ENCODE results near the gene ZFP42.
"Not testable (repeated sequence)": the region's sequence is repeated elsewhere in the genome, so short reads cannot be mapped to it uniquely, and the experiment has no call there.

ZFP42 gene

GRCh38 chr4:187995322-187996207, at the start of gene ZFP42:
ZFP42 (plus strand) TSS chr4:187995771; CDS start chr4:188002808, 7,037 bp downstream.
- DNase-seq: no peak

DNA sequence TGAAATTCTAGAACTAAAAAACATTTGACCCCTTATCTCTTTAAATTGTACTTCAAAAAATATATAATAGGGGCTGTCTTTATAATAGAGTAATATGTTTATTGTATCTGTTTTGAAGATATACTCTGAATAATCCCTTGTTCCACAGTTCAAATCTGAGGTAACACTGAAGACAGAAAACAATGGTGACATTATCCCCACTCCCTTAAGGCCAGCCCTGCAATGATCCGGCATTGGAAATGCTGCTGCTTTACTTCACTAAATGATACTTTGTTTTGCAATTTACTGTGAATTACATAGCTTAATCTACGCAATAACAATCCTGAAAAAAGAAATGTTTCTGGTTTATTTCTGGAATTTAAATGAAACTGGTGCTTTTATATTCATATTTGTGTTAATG, 34.4 kb upstream of the ZFP42 start:
- no peak for DNase-seq

DNA sequence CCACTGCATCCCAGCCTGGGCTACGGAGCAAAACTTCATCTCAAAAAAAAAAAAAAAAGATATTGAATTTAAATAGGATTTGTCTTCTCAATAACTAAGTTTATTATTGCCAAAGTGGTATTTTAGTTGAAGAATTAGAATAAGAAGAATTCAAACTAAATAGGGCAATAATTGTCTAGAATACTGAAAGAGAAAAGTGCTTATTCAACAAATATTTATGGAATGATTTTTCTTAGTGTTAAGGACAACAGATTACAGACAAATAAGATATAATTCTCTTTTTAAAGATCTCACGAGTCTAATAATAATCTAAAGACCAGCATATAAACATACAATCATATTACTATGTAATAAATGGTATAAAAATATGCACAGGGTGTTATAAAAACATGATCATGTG, 33.6 kb upstream of the ZFP42 start:
- DNase-seq: no peak

DNA sequence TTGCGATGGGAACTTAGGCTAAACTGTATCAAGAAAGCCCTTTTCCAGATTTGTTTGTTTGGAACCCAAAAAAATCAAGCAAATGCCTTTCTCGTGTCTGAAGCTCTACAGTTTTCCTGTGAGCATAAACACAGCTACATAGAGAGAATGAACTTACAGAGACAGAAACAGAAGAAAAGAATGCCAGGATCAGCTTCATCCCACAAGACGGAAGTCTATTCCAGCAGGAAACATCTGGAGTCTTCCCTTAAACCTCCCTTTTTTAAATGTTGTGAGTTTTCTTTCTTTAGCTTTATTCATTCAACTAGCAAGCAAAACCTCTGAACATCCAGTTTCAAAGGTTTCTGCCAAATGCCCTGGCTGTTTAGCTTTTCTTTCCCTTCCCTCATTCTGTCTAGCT, 32.6 kb upstream of the ZFP42 start:
- DNase-seq: no peak

DNA sequence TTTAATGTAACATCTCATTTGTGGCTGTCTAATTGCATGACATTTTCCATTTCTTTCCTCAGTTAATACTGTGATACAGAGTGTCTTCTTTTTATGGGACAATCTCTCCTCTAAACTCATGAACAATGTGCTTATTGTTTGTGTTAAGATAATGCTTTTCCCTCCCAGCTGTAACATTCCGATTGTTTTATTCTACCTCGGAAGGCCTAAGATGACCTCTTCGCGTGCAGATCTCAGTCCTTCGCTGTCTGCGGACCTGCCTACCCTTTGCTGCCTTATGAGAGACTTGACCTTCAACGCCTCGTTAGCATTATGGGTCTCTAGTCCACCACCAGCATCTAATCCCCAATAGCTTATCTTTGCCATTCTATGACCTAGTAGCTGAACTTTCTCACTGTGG, 29.8 kb upstream of the ZFP42 start:
- no peak for DNase-seq

DNA sequence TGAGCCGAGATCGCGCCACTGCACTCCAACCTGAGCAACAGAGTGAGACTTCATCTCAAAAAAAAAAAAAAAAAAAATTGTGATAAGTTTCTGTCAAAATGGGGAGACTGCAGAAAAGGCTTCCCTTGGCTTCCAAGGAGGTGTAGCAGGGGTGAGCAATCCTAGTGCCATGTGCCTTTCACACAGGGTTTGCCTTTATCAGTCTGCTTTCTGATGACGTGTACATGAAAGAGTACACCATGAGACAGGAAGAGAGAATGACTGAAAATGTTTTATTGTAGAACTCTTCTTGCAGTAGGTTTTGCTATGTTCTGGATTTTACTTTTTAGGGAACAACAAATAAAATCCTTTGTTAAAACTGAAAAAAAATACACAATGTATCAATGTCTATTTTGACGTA, 23.4 kb upstream of the ZFP42 start:
- DNase-seq: no peak

DNA sequence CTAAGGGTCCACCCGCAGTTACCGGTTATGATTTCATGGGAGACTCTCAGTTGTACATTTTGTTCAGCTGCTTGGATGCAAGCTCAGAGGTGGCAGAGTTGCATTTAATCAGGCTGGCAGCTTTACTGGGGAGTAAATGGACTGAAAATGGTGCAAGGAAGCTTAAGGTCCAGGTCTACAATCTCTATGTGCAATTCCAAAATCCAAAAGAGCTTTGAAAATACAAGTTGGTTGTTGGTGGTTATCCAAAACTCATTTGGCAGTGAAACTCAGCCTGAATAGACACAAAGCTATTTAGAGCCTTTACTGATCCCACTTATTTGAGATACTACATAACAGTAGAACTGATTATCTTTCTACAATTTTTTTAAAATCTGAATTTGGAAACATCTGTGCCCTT, 11.8 kb upstream of the ZFP42 start:
- no peak for DNase-seq

DNA sequence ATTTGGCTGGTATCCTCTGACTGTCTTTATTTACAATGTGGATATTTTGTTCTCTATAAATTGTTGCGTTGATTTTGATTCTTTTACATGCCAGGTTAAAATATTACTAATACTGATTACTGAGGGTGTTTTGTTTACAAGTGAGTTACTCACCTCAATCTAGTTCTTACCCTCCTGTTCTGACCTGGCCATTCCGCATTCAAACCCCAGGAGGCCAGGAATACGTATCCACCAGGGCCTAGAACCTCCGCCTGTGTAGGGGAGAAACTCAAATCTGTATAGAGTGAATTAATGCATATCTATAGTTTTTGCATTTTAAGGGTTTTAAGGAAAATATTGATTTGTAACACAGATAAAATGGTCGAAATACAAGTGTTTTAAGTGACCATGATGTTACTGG, 2.6 kb upstream of the ZFP42 start:
- DNase-seq: no peak

DNA sequence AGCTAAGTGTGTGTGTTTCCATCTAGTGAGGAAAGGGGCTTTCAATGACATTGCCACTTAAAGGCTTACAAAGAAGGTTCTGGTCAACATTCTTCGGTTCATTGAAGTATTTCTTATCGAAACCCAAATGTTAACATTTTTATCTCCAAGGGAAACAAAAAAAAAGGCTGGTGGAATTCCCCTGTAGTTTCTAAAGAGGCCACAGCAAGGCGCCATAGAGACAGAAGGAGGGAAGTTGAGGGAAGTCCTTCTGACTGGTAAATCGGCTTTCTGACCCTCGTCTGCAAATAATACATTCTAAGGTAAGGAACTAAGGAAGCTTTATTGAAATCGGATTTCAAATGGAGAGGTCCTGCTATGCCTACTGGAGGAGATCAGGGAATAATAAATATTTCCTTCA, 1.7 kb upstream of the ZFP42 start:
- DNase-seq: no peak

DNA sequence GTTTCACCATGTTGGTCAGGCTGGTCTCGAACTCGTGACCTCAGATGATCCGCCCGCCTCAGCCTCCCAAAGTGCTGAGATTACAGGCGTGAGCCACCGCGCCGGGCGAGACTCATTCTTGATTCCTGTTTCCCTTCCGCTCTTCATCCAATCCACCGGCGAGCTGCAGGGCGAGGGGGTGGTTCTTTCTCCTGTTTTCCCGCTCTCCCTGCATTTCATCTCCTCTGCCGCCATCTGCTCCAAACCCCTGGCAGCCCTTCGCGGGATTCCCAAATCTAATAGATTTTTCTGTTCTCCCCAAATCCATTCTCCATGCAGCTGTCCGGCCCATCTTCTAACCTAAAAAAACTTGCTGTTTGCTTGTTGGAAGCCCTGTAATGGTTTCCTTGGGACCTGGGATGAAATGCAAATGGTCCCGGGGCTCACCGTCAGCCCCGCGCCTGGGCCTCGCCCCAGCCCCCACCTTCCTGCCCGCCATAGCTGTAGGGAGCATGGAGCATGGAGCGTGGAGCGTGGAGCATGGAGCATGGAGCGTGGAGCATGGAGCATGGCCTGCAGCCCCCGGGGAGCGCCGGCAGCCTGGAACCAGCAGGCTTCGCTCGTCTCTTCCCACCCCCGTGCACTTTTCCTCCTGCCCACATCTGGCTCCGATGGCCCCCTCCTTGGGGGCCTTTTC, 1.1 kb downstream of the ZFP42 start:
- no peak for DNase-seq

- not testable (repeated sequence) for DNase-seq
These were observed 2.4 kb downstream of the ZFP42 start for GRCh38 chr4:187997991-187998390.

DNA sequence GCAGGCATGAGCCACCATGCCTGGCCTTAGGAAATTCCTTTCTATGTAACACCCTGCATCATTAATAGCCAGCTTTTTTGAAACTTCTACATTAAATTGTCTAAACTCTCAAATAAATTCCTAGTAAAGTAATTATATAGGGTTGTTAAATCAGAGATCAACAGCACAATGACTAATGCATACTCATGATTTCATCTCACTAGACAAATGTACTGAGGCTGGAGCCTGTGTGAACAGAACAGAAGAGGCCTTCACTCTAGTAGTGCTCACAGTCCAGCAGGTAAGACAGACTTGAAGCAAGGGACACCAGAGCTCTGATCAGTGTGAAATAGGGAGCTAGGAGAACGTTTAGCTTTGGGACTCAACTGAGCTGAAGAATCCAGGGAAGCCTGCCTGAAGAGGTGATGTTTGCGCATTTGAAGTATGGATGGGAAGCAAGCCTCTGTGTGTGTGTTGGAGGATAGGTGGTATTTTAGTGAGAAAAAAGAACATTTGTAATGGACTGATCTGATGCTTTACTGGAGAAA, 3.9 kb downstream of the ZFP42 start:
- DNase-seq: no peak

DNA sequence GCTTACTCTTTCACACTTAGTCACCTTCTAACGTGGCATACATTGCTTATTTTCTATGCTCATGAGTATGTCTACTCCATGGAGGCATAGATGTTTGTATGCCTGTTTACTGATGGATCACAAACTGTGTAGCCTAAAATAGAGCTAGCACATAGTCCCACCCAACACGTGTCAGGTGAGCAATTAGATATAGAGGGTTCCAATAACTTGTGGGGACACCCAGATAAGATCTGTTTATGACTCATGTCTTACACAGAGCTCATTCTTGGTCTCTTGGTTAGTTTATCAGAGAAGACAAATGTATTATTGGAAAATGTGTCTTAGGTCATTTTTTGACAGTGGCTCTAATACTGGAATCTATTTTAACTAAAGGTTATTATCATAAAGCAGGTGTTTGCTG, 6.8 kb downstream of the ZFP42 start:
- DNase-seq: no peak

- no peak for DNase-seq
These were observed 7.2 kb downstream of the ZFP42 start for GRCh38 chr4:188002751-188003150.

DNA sequence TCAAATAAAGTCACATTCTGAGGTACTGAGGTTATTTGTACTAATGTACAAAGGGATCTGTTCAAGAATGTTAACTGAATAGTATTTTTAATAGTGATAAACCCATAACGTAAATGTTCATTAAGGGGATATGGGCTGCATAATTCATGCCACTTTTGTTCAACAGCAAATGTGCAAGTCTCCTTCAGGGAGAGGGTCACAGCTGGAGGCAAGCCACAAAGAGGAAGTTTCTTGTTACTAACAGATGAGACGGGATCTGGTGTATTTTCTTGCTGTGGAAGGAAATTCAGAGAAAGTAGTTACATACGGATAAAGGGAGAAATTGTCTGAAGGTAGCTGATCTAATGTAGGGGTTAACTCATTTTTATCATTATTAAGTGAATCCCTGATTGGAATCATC, 10.0 kb downstream of the ZFP42 start:
- no peak for DNase-seq

DNA sequence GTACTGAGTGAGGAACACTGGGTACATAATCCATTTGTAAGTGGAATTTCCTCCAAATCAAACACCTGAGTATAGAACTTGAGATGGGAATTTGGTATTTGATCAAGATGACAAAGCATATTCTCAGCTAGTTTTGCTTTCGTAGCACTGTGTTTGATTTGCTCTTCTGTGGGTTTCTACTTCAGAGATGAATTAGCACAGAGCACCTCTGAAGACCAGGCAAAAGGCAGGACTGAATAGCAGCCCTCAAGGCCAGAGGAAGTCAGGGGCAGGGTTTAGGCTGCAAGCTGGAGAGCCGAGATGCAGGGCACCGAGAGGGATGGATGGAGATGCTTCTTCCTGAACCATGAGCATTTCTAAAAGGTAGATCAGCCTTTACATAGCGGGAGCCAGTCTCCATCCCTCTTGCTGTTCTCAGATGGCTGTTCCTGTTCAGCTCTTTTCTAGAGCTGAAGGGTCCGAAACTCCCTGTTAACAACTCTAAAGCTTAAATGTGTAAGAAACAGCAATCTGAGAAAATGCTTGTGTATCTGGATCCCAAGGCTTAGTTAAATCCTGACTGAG, 10.8 kb downstream of the ZFP42 start:
- DNase-seq: no peak

- peak; percentile 89 for DNase-seq
These were observed 12.8 kb downstream of the ZFP42 start for GRCh38 chr4:188008377-188008776.

- no peak for DNase-seq
These were observed 16.9 kb downstream of the ZFP42 start for GRCh38 chr4:188012426-188012945.

GRCh38 chr4:188015025-188015940, 19.7 kb downstream of the ZFP42 start:
- no peak for DNase-seq

- no peak for DNase-seq
These were observed 21.2 kb downstream of the ZFP42 start for GRCh38 chr4:188016754-188017153.

DNA sequence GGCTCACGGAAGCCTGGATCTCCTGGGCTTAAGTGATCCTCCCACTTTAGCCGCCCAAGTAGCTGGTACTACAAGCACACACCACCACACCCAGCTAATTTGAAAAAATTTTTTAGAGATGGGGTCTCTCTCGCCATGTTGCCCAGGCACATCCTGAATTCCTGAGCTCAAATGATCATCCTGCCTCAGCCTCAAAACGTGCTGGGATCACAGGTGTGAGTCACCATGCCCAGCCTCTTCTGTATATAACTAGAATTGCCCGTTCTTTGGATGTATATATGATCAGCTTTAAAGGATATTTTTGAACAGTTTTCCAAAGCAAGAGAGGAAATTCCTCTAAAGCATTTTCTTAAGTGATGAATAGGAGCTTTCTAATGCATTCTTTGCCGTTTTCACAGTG, 22.7 kb downstream of the ZFP42 start:
- no peak for DNase-seq

DNA sequence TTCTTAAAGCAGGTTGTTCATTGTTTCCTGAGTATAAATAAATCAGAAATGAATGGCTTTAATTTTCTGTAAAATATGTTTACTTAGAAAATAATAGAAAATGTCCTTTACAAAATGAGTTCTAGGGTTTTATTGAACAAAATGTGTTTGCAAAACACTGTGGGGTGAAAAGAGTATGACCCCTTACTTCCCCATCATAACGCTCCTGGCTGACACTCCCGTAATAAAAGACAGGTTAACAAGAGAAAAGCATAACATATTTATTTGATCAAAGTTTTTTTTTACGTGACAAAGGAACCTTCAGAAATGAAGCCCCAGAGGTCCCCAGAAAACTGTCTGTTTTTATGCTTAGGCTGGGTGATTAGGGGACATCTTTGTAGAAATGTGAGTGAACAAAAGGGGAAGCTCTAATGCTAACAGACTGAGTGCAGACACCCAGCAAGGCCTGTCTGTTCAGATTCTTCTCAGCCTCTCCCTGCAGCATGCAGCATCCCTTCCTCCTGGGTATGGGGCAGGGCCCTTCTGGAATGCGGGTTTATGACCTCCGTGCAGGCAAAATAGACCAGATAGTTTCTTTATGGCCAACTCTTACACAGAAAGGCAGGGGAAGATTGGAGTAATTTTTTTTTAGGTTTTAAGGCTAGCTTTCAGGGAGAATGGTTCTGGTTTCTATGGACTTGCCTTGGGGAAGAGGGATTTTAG, 26.1 kb downstream of the ZFP42 start:
- no peak for DNase-seq

Data from fibroblast of upper back skin (primary cell).